ENCODE measurements around the gene RPL7A.

RPL7A gene

GRCh38 chr9:133393399-133393798 lies 45.4 kb downstream of the RPL7A start:
- no peak for DNase-seq (ENCODE audit: extremely low read depth, insufficient read length)
- TF ChIP-seq CTCF (IDR thresholded peaks at IDR 0.05; ENCODE audit: insufficient read depth, low read length, poor library complexity, severe bottlenecking) = no peak
- H3K27me3 ChIP-seq (replicated peaks; ENCODE audit: control insufficient read depth, insufficient read depth, low read length) = no peaks in the 10 kb centered on the region
- H3K36me3 ChIP-seq (ENCODE audit: control insufficient read depth, insufficient read depth, low read length) = no peaks in the 10 kb centered on the region
- no peak overlapping the region for H3K4me3 ChIP-seq (replicated peaks; ENCODE audit: low read depth, low read length)

GRCh38 chr9:133394687-133395271 lies 46.8 kb downstream of the RPL7A start:
- Histone ChIP-seq H3K4me3 (replicated peaks; ENCODE audit: low read depth, low read length) (no peak overlapping the region), H3K27me3 (replicated peaks; ENCODE audit: control insufficient read depth, insufficient read depth, low read length) (no peaks in the 10 kb centered on the region), H3K36me3 (ENCODE audit: control insufficient read depth, insufficient read depth, low read length) (no peaks in the 10 kb centered on the region)
- DNase-seq (ENCODE audit: extremely low read depth, insufficient read length) = no peak
- TF ChIP-seq CTCF (IDR thresholded peaks at IDR 0.05; ENCODE audit: insufficient read depth, low read length, poor library complexity, severe bottlenecking) = no peak

- DNase-seq (ENCODE audit: extremely low read depth, insufficient read length) = no peak
- H3K27me3 ChIP-seq (replicated peaks; ENCODE audit: control insufficient read depth, insufficient read depth, low read length) = no peaks in the 10 kb centered on the region
- H3K4me3 ChIP-seq (replicated peaks; ENCODE audit: low read depth, low read length) = no peak overlapping the region
- peak; percentile 48 for TF ChIP-seq CTCF (IDR thresholded peaks at IDR 0.05; ENCODE audit: insufficient read depth, low read length, poor library complexity, severe bottlenecking)
- H3K36me3 ChIP-seq (ENCODE audit: control insufficient read depth, insufficient read depth, low read length) = no peaks in the 10 kb centered on the region
These were observed 48.9 kb downstream of the RPL7A start for GRCh38 chr9:133396952-133397351.

- Histone ChIP-seq H3K27me3 (replicated peaks; ENCODE audit: control insufficient read depth, insufficient read depth, low read length) (no peaks in the 10 kb centered on the region), H3K36me3 (ENCODE audit: control insufficient read depth, insufficient read depth, low read length) (peaks cover 2% of the 10 kb centered on the region), H3K4me3 (replicated peaks; ENCODE audit: low read depth, low read length) (no peak overlapping the region)
- no peak for DNase-seq (ENCODE audit: extremely low read depth, insufficient read length)
- TF ChIP-seq CTCF (IDR thresholded peaks at IDR 0.05; ENCODE audit: insufficient read depth, low read length, poor library complexity, severe bottlenecking) = no peak
These were observed 49.4 kb downstream of the RPL7A start for GRCh38 chr9:133397370-133397769.

- DNase-seq (ENCODE audit: extremely low read depth, insufficient read length) = no peak
- no peaks in the 10 kb centered on the region for H3K27me3 ChIP-seq (replicated peaks; ENCODE audit: control insufficient read depth, insufficient read depth, low read length)
- no peak overlapping the region for H3K4me3 ChIP-seq (replicated peaks; ENCODE audit: low read depth, low read length)
- H3K36me3 ChIP-seq (ENCODE audit: control insufficient read depth, insufficient read depth, low read length) = peaks cover 4% of the 10 kb centered on the region
- no peak for TF ChIP-seq CTCF (IDR thresholded peaks at IDR 0.05; ENCODE audit: insufficient read depth, low read length, poor library complexity, severe bottlenecking)
These were observed 49.9 kb downstream of the RPL7A start for GRCh38 chr9:133397895-133398294.

GRCh38 chr9:133400292-133400691 lies 52.3 kb downstream of the RPL7A start:
- TF ChIP-seq CTCF (IDR thresholded peaks at IDR 0.05; ENCODE audit: insufficient read depth, low read length, poor library complexity, severe bottlenecking) = no peak
- Histone ChIP-seq H3K27me3 (replicated peaks; ENCODE audit: control insufficient read depth, insufficient read depth, low read length) (no peaks in the 10 kb centered on the region), H3K36me3 (ENCODE audit: control insufficient read depth, insufficient read depth, low read length) (peaks cover 11% of the 10 kb centered on the region), H3K4me3 (replicated peaks; ENCODE audit: low read depth, low read length) (no peak overlapping the region)
- DNase-seq (ENCODE audit: extremely low read depth, insufficient read length) = no peak
